ENCODE measurements around the gene FAM219B.
"Not testable (repeated sequence)": the region's sequence is repeated elsewhere in the genome, so short reads cannot be mapped to it uniquely, and the experiment has no call there.

Gene FAM219B

DNA sequence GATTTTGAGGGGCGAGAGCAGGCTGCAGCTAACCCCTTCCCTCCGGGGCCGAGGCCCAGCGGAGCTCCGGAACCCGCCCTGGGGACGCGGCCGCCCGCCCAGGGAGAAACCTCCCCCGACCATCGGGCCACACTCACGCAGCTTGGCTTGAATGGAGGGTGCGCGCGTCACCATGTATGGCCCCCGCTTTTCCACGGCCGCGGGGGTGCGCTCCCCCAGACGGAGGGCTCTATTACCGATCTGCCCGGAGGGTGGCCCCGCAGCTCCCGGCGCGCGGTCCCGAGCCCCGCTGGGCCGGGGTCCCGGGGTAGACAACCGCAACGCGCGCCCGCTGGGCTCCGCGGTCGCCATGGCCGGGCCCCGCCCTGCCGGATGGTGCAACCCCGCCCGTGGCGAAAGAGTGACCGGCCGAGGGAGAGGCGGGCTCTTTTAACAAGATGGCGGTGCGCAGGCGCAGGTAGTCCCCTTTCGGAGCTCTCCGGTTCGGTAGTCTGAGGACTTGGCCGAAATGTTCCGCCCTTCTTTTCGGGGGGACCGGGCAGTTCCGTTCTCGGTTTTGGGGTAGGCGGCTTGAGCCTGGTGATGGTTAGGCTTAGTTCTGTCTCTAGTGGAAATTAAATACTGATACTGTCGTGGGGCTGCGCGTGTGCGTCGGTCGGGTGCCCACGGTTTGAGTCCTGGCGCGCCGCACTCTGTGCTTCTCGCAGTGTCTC is at the start of gene FAM219B:
TSS of gene FAM219B (minus strand) at position 402 of the 713 bp plus-strand sequence. CDS start at position 351, 51 bp downstream.
- peak; percentile 76 for DNase-seq (ENCODE audit: low read depth)

- peak; percentile 74 for DNase-seq (ENCODE audit: low read depth)
These were observed 49.4 kb upstream of the FAM219B start for GRCh38 chr15:74955796-74956647.

DNA sequence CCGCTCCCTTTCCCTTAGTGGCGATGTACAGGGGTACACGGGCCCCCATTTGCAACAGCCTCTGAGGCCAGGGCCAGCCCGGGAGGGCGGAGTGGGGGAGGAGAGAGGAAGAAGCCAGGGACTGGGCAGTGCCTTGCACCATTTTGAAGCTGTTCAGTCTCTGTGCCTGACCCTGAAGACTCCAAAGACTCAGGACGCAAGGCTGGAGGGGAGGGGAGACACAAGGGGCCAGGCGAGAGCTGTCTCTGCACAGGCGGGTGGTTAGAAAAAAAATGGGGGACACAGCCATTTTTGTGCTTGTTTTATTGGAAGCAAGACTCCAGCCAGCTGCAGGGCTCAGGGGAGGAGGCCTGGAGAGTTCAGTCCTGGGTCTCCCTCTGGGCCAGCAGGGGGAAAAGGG is 48.4 kb upstream of the FAM219B start:
- peak; percentile 64 for DNase-seq (ENCODE audit: low read depth)

GRCh38 chr15:74954515-74954914 is 47.9 kb upstream of the FAM219B start:
- DNase-seq (ENCODE audit: low read depth): peak; percentile 97

GRCh38 chr15:74951006-74951405 is 44.4 kb upstream of the FAM219B start:
- DNase-seq (ENCODE audit: low read depth): no peak

GRCh38 chr15:74950078-74950908 is 43.6 kb upstream of the FAM219B start:
- DNase-seq (ENCODE audit: low read depth): peak; percentile 70

GRCh38 chr15:74937590-74938371 is 31.1 kb upstream of the FAM219B start, which contains the start of gene COX5A:
Gene COX5A (minus strand): TSS chr15:74938073. CDS start chr15:74938014, 59 bp downstream.
- DNase-seq (ENCODE audit: low read depth): peak; percentile 97

DNA sequence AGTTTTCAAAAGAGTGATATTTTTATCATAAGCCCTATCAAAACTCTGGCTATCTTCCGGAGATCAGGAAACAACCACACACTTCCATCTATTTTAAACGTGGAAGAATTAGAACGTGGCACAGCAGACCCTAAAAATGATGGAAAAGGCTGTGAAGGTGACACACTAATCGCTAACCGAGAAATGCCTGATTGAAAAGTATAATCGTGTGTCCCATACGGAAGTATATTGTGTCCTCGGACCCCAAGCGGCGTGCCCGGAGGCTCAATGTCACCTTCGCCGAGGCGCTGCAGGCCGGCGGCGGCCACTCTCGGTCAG is 30.6 kb upstream of the FAM219B start:
- no peak for DNase-seq (ENCODE audit: low read depth)

GRCh38 chr15:74935193-74935592 is 28.5 kb upstream of the FAM219B start:
- not testable (repeated sequence) for DNase-seq (ENCODE audit: low read depth)

DNA sequence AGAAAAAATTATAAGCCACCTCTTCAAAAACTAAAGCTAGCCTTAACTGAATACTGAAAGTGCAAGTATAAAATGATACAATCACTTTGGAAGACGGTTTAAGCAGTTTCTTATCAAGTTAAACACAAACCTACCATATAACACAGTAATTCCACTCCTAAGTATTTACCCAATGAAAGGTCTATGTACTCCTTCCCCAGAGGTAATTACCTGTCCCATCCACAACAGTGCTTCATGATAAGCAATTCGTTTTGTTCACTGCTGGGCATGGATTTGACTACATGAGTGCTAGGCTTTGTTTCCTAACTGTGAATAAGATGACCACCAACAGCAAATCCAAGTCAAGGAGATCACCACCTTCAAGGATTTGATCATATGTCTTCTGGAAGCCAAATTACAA is 26.9 kb upstream of the FAM219B start:
- no peak for DNase-seq (ENCODE audit: low read depth)

GRCh38 chr15:74928771-74929198 is 22.1 kb upstream of the FAM219B start:
- no peak for DNase-seq (ENCODE audit: low read depth)

DNA sequence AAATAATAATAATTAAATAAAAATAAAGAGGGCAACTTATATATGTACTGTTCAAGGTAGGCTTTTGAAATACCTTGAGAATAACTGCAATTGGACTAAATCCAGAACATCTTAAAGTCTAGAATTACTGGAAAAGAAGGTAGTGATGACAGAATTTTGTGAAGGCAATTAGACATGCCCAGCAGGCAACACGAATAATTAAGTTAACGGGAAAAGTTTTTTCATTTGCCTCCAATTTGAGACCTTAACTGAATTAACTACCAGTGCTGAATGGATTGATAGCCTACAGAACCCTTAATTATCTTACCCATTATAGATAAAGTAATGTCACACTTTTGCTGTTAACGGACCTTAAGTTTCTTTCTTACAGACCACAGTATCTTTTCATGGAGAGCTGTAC is 17.9 kb upstream of the FAM219B start:
- no peak for DNase-seq (ENCODE audit: low read depth)

- DNase-seq (ENCODE audit: low read depth): no peak
These were observed 13.8 kb upstream of the FAM219B start for GRCh38 chr15:74920456-74920855.

DNA sequence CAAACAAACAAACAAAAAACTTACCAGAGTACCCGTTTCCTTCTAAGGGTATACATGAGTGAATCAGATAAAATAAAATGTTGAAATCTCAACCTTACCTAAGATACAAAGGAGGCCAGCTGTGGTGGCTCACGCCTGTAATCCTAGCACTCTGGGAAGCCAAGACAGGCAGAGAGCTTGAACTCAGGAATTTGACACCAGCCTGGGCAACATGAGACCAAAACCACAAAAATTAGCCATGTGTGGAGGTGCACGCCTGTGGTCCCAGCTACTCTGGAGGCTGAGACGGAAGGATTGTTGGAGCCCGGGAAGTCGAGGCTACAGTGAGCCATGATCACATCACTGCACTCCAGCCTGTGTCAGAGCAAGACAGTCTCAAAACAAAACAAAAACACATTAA is 11.0 kb upstream of the FAM219B start:
- DNase-seq (ENCODE audit: low read depth): peak; percentile 22

DNA sequence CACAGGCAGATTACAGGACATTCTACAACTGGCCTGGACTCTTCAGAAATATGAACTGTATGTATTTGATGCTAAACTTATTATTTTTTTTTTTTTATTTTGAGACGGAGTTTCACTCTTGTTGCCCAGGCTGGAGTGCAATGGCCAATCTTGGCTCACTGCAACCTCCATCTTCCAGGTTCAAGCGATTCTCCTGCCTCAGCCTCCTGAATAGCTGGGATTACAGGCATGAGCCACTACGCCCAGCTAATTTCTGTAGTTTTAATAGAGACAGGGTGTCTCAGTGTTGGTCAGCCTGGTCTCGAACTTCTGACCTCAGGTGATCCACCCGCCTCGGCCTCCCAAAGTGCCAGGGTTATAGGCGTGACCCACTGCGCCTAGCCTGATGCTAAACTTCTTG is 7.1 kb upstream of the FAM219B start:
- DNase-seq (ENCODE audit: low read depth): not testable (repeated sequence)

DNA sequence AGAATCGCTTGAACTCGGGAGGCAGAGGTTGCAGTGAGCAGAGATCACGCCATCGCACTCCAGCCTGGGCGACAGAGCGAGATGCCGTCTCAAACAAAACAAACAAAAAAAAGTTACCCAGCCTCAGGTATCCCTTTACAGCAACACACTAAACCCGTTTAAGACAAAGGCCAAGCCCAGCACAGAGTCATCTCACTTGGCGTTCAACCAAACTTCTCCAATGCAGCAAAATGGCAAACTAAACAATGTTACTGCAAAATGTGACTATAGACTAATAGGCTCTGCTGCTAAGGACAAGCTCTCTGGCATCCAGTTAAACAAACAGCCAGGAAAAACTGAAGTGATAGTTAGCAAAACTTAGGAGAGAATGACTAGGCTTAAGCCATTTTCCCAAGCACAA is 6.4 kb upstream of the FAM219B start:
- DNase-seq (ENCODE audit: low read depth): no peak

DNA sequence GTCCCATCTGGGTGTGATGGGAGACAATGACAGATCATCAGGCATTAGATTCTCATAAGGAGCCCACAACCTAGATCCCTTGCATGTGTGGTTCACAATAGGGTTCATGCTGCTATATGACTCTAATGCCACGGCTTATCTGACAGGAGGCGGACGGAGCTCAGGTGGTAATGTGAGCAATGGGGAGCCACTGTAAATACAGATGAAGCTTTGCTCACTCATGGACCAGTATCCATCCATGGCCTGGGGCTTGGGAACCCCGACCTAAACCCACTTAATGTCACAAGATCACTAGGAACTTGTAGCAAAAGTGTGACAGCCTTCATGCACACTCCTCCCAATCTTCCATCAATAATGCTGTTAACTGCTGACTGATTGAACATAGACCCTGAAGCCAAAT is 2.0 kb upstream of the FAM219B start:
- DNase-seq (ENCODE audit: low read depth): no peak

- DNase-seq (ENCODE audit: low read depth): no peak
These were observed 666 bp upstream of the FAM219B start for GRCh38 chr15:74907163-74907870.

DNA sequence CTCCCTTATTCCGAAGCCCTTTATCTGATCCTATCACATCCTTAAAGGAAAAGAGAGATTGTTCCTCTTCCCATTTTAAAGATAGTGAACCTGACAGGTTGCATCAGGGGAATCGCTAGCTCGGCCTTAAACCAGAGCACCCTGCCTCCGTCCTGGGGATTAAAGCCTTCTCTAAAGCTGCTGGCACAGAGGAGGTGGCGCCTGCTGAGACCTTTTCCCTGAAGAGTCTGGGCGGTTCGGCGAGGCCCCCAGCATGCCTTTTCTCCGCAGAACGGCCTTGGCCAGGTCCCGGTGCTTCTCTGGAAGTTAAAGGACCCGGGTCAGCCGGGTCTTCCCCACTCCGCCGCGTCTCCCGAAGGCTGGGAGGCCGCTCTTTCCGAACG is 593 bp downstream of the FAM219B start:
- DNase-seq (ENCODE audit: low read depth): peak; percentile 26

DNA sequence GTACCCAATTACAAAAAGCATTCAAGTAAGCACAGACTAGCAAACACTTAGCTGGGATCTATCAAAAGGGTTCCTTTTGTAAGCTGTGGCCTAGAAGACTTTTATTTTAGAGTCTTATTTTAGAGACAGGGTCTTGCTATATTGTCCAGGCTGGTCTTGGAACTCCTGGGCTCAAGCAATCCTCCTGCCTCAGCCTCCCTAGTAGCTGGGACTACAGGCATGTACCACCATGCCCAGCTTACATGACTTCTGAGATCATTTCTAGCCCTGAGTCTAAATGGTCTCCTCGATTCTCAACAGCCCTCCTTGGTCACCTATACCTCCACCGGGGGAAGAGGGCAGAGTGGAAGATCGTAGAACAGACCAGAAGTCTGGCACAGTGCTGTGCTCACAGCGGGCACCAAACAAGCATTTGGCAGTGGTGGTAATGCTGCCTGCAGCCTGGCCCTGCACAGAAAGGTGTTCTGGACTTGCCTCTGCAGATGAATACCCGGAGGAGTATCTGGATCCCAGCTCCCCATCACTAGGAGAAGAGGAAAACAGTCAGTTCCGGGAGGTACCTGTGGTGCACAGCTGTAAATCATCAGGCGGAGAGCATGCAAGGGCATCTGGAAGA is 2.4 kb downstream of the FAM219B start:
- DNase-seq (ENCODE audit: low read depth): no peak

GRCh38 chr15:74903676-74904075 is 3.0 kb downstream of the FAM219B start:
- DNase-seq (ENCODE audit: low read depth): no peak

Data from amniotic epithelial cell (primary cell).